Ovary (tissue), 9 donors: ENCODE results near the gene BRAF. TPM values are rescaled to one million over a fixed set of nuclear protein-coding genes. Genes with fewer than 3 reads are reported as not detected.
A peak's percentile ranks its signal among the peaks of the same experiment; 100 is the strongest.

ENCODE experiments used
- DNase-seq, 5 donors: peaks; one replicate each; pipeline ENCODE4 v3.0.0-alpha.2; 2019 to 2020
- H3K27ac ChIP-seq, 2 donors: fragments of 200-600 bp; one replicate each; pipeline versions ENCODE4 v1.5.1 to v1.8.0; 2019 to 2022
- H3K27me3 ChIP-seq: fragments of 200-600 bp; one replicate; pipeline ENCODE4 v1.8.0; 2022
- H3K36me3 ChIP-seq: fragments of 200-600 bp; sonication (generic); one replicate; pipeline ENCODE4 v1.5.1; 2019
- H3K4me1 ChIP-seq: one replicate; pipeline ENCODE4 v1.8.1; 2013; ENCODE audit warnings: mild to moderate bottlenecking, moderate library complexity; ENCODE audit not compliant: insufficient read depth
- H3K4me3 ChIP-seq: fragments of 200-600 bp; sonication (generic); one replicate; pipeline ENCODE4 v1.5.1; 2017
- H3K9me3 ChIP-seq, 2 donors: fragments of 200-600 bp in 1 of 2; sonication (generic) in 1 of 2; one replicate each; pipeline versions ENCODE4 v1.5.1 to v1.8.1; 2013 to 2019; ENCODE audit warnings: mild to moderate bottlenecking in 1 of 2, moderate library complexity in 1 of 2
- EP300 ChIP-seq: sonication (generic); formaldehyde crosslinking; IDR thresholded peaks from one replicate; pipeline ENCODE4 v1.6.1; 2017; ENCODE audit warnings: antibody characterized with exemption
- POLR2A ChIP-seq: fragments of 450-650 bp; IDR thresholded peaks from one replicate; pipeline ENCODE4 v1.6.1; 2017; ENCODE audit warnings: antibody characterized with exemption, mild to moderate bottlenecking, moderate library complexity
- WGBS, 3 donors: extraction: QIAGEN DNeasy Blood & Tissue Kit in 1 of 3; methylation state at CpG; one replicate each; pipeline versions ENCODE4 v1.1.5 to v1.1.7; 2013 to 2017; 5-methylcytosine and 5-hydroxymethylcytosine counted together
- intact Hi-C, 4 donors: fragments of 100-400 bp; cut with DNase I; formaldehyde crosslinking; loops; one replicate each; pipeline versions ENCODE4 v1.11.0 to v1.15.1; 2022 to 2023
- polyA plus RNA-seq, 2 donors: library from polyadenylated mRNA; stranded (reverse); fragments of 200-250 nt in 1 of 2; fragments of 350-450 nt in 1 of 2; fragmentation: Illumina TruSeq in 1 of 2; extraction: RNeasy Lipid Tissue Mini Kit (QIAGEN cat#74804) in 1 of 2; gene quantifications; one replicate each; pipeline ENCODE4 v1.2.3, GENCODE V29; 2013 to 2014
- total RNA-seq, 7 donors: library from RNA; depleted of rRNA in 2 of 7; stranded (reverse); fragments of >200 nt in 2 of 7; fragmentation: NEBNext Ultra II Directional in 3 of 7; extraction: Animal tissue kit (Norgen Biotek cat#: 25700) in 3 of 7; gene quantifications; one replicate each; pipeline versions ENCODE4 v1.1.0 to v1.2.4, GENCODE V29; 2016 to 2023
- TF ChIP-seq, protein P1 (sequence below), 3 donors: fragments of 450-650 bp in 2 of 3; fragments of 200-600 bp in 1 of 3; IDR thresholded peaks; one replicate each; pipeline versions ENCODE4 v1.5.1 to v1.8.0; 2016 to 2022; ENCODE audit warnings: antibody characterized with exemption in 3 of 3, mild to moderate bottlenecking in 1 of 3
- donor health status: DM: no; HTN: no; CAD: no; lungs with moderate emphysema.
- donor health status: DM: no; HTN: no; CAD: no.
- donor health status: Bipolar disorder and iron deficiency.
- donor health status: DM: yes; HTN: yes; CAD: no.
- donor health status: DM: no; HTN: no; CAD: no.
- donor health status: DM: yes; HTN: yes; CAD: no.

Gene BRAF
- total and polyA plus RNA-seq, 9 donors, result 8.3 to 52.0 (median 41.2) TPM

DNA sequence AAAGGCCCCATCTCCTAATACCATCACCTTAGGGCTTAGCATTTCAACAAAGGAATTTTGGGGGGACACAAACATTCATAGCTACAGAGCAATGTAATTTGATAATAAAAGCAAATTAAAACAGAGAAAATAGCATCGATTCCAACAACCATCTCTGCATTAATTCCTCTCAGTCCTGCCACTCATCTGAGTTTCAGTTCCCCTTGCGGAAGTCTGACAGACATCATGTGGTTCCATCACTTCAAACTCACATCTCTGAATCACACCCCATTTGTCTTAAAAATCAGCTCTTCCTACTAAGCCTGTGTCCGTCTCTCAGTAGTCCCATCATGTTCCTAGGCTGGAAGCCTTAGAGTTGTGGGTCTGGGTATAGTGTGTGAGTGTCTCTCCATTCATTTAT lies 248.4 kb downstream of the BRAF start:
- intact Hi-C loops, result no loop called here
- H3K9me3 ChIP-seq, result no peaks in the 10 kb centered on the region
- H3K27me3 ChIP-seq, result no peaks in the 10 kb centered on the region
- DNase-seq, result no peak
- WGBS, 3 donors, result 89 to 94% (median 92%) methylated on average over 3 of the region's 3 CpGs
- no peak overlapping the region for H3K4me3 ChIP-seq
- TF ChIP-seq EP300 (no peak), POLR2A (no peak)
- TF ChIP-seq, protein P1, sequence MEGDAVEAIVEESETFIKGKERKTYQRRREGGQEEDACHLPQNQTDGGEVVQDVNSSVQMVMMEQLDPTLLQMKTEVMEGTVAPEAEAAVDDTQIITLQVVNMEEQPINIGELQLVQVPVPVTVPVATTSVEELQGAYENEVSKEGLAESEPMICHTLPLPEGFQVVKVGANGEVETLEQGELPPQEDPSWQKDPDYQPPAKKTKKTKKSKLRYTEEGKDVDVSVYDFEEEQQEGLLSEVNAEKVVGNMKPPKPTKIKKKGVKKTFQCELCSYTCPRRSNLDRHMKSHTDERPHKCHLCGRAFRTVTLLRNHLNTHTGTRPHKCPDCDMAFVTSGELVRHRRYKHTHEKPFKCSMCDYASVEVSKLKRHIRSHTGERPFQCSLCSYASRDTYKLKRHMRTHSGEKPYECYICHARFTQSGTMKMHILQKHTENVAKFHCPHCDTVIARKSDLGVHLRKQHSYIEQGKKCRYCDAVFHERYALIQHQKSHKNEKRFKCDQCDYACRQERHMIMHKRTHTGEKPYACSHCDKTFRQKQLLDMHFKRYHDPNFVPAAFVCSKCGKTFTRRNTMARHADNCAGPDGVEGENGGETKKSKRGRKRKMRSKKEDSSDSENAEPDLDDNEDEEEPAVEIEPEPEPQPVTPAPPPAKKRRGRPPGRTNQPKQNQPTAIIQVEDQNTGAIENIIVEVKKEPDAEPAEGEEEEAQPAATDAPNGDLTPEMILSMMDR (IDR thresholded peaks at IDR 0.05), result no peak
- no peak overlapping the region for H3K27ac ChIP-seq
- no peaks in the 10 kb centered on the region for H3K4me1 ChIP-seq
- no peaks in the 10 kb centered on the region for H3K36me3 ChIP-seq

DNA sequence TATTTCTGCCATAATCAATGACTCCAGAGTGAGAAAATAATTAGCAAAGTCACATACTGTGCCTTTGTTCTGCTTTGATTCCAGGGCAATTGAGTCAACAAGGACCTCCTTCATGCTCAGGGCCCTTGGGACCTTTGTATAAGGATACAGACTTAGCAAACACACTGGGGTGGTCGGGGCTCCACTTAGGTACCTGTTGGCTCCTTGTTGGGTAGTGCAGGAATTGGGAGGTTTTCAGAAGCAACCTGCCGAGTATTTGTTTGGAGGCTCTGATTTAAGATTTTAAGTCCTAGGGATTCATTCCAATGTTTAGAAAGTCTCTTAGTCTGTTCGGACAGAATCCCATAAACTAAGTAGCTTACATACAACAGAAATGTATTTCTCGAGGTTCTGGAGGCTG lies 249.0 kb downstream of the BRAF start:
- no peak for TF ChIP-seq EP300
- no peak for TF ChIP-seq POLR2A
- TF ChIP-seq, protein P1 (IDR thresholded peaks at IDR 0.05), result no peak
- 83 to 89% (median 84%) methylated on average over 4 of the region's 4 CpGs for WGBS, 3 donors
- H3K36me3 ChIP-seq, result no peaks in the 10 kb centered on the region
- no peaks in the 10 kb centered on the region for H3K9me3 ChIP-seq
- no peaks in the 10 kb centered on the region for H3K27me3 ChIP-seq
- no peak for DNase-seq
- no peak overlapping the region for H3K4me3 ChIP-seq
- H3K4me1 ChIP-seq, result no peaks in the 10 kb centered on the region
- H3K27ac ChIP-seq, result no peak overlapping the region
- intact Hi-C loops, result no loop called here

DNA sequence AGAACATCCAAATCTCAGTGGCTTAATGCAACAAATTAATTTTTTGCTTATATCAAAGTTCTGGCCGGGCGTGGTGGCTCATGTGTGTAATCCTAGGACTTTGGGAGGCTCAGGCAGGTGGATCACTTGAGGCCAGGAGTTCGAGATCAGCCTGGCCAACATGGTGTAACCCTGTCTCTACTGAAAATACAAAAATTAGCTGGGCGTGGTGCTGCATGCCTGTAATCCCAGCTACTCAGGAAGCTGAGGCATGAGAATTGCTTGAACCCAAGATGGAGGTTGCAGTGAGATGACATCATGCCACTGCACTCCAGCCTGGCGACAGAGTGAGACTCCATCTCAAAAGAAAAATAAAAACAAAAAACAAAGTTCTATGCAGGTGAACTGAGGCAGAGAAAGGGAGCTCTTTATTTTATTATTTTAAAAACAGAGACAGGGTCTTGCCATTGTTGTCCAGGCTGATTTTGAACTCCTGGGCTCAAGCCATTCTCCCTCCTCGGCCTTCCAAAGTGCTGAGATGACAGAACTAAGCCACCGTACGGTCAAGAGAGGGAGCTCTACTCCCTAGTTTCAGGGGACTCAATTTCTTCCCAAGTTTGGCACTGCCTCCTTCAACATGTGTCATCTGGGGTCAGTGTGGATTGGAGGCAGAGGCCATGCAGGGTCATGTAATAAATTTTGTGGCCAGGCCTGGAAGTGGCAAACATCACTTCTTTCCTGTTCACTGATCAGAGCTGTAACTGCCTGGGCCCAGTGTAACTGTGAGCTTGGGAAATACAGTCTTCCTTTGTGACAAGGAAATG lies 249.6 kb downstream of the BRAF start:
- H3K27me3 ChIP-seq, result no peaks in the 10 kb centered on the region
- DNase-seq, result peak in 2 of 5 donors; percentile 25 to 31
- intact Hi-C loops, result no loop called here
- H3K4me3 ChIP-seq, result no peak overlapping the region
- TF ChIP-seq, protein P1 (IDR thresholded peaks at IDR 0.05), result peak in 1 of 3 donors; percentile 8
- no peak for TF ChIP-seq EP300
- H3K9me3 ChIP-seq, result no peaks in the 10 kb centered on the region
- no peaks in the 10 kb centered on the region for H3K4me1 ChIP-seq
- H3K27ac ChIP-seq, result no peak overlapping the region
- 58 to 61% (median 61%) methylated on average over 8 of the region's 8 CpGs for WGBS, 3 donors
- no peaks in the 10 kb centered on the region for H3K36me3 ChIP-seq

DNA sequence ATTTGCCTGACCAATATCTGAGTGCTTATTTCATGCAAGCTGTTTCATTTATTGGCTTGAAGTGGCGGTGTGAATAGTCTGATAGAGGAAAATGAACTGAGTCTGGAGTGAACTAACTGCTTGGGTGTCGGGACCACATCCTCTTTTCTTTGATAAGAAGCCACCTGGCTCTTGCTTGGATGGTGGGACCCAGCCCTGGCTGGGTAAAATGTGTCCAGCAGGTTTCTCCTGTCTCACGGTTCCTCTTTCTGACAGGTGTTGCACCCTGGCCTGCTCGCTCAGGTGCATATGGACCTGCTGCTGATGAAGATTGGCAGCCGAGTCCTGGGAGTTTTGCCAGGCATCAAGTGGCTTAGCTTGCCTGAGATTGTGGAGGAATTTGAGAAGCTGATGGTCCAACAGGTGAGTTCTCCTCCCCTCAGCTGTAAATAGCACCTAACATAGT lies 250.4 kb downstream of the BRAF start:
- Histone ChIP-seq H3K4me1 (no peaks in the 10 kb centered on the region), H3K4me3 (no peak overlapping the region), H3K27ac (peak overlapping the region in 1 of 2 donors; percentile 78), H3K36me3 (no peaks in the 10 kb centered on the region), H3K27me3 (no peaks in the 10 kb centered on the region), H3K9me3 (no peaks in the 10 kb centered on the region)
- 83 to 87% (median 85%) methylated on average over 5 of the region's 5 CpGs for WGBS, 3 donors
- TF ChIP-seq POLR2A (no peak), EP300 (no peak)
- TF ChIP-seq, protein P1 (IDR thresholded peaks at IDR 0.05), result no peak
- peak in 1 of 5 donors; percentile 38 for DNase-seq
- intact Hi-C loops, result no loop called here
